HEK293T (cell line): ENCODE data around the gene MAPT.

Experiments
- BHLHE40 ChIP-seq: fragments of 450-650 bp; IDR thresholded peaks from 2 replicates; pipeline ENCODE4 v1.6.1; 2016; ENCODE audit warnings: mild to moderate bottlenecking, moderate library complexity, borderline replicate concordance
- CTBP1 ChIP-seq: fragments of 450-650 bp; IDR thresholded peaks from 2 replicates; pipeline ENCODE4 v1.6.1; 2016; ENCODE audit warnings: borderline replicate concordance
- ELF4 ChIP-seq: fragments of 450-650 bp; IDR thresholded peaks from 2 replicates; pipeline ENCODE4 v1.6.1; 2017; ENCODE audit warnings: antibody characterized with exemption
- FOXA1 ChIP-seq: fragments of 450-650 bp; IDR thresholded peaks from 2 replicates; pipeline ENCODE4 v1.6.1; 2016; ENCODE audit warnings: mild to moderate bottlenecking
- FOXK2 ChIP-seq: fragments of 450-650 bp; IDR thresholded peaks from 2 replicates; pipeline ENCODE4 v1.6.1; 2016; ENCODE audit warnings: mild to moderate bottlenecking
- L3MBTL2 ChIP-seq: fragments of 450-650 bp; conservative IDR thresholded peaks from 2 replicates; pipeline ENCODE4 v1.6.1; 2016; ENCODE audit warnings: mild to moderate bottlenecking
- PKNOX1 ChIP-seq: fragments of 450-650 bp; IDR thresholded peaks from 2 replicates; pipeline ENCODE4 v1.6.1; 2016
- SP1 ChIP-seq: fragments of 450-650 bp; IDR thresholded peaks from 2 replicates; pipeline ENCODE4 v1.6.1; 2017
- SUZ12 ChIP-seq: fragments of 450-650 bp; IDR thresholded peaks from 2 replicates; pipeline ENCODE4 v1.6.1; 2016; ENCODE audit warnings: mild to moderate bottlenecking
- ZNF384 ChIP-seq: fragments of 450-650 bp; IDR thresholded peaks from 2 replicates; pipeline ENCODE4 v1.6.1; 2016

GRCh38 chr17:46000292-46000691 is 105.9 kb downstream of the MAPT start:
- TF ChIP-seq FOXA1 (no peak), ELF4 (no peak), BHLHE40 (no peak), SP1 (no peak), FOXK2 (no peak), CTBP1 (no peak), SUZ12 (no peak), ZNF384 (no peak), PKNOX1 (no peak), L3MBTL2 (no peak)
